ENCODE results near the gene TLR7.

DNA sequence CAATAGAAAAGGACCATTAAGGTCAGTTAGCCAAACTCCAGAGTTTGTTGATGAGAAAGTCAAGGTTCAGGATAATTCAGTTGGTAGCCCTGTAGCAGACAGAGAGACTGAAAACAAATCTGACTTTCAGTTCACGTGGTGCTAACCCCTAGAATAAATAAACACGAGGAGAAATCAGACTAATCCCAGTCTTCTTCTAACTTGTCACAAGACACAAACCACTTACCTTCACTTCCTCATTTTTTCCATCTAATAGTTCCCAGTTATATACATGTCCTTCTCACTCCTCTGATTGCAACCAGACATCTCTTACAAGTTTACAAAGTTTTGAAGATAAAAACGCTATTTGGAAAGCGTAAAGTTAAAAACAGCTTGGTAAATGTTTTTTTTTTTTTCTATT, 7.7 kb downstream of the TLR7 start:
- TF ChIP-seq YY1 (IDR thresholded peaks at IDR 0.05; ENCODE audit: insufficient read depth, insufficient read length) (no peak), ZNF274 (IDR thresholded peaks at IDR 0.05; ENCODE audit: low read depth, low read length) (no peak)

Measured in NT2/D1 (cell line).